Measurements from ENCODE around the gene GOLGA6L10.
"Not testable (repeated sequence)": the region's sequence is repeated elsewhere in the genome, so short reads cannot be mapped to it uniquely, and the experiment has no call there.

GOLGA6L10 gene

DNA sequence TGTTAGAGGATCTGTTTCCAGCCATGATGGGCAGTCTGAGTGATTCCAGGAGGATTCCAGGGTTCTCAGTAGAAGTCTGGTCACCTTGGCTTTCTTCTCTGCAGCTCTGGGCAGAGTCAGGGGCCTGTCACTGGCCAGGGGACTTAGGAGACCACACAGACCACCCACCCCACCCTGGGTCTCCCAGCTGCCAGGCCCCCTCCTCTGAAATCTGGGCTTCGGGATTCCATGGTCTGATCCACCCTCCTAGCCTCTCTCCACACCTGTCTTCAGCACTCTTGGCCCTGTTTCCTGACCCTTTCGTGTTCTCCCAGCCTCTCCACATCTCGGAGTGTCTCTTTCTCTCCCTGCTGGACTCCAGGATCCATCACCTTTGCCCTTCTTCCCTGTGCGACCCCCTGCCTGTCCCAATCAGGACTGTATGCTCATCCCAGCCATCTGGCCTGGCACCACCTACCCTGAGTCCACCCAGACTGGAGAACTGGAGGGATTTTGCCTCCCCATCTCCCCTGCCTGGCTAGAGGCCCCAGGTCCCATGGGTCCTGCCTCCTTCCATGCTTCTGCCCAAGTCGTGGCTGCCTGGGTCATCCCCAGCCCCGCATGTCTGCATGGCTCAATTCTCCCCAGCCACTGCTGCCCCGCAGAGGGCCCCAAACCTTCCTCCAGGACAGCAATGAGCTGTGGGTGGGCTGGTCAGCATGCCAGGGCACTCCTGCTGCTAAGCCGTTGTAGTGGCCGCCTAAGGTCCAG, 34.3 kb downstream of the GOLGA6L10 start:
- no peak for ATAC-seq (ENCODE audit: insufficient read depth, low read depth)
- H3K79me2 ChIP-seq (ENCODE audit: insufficient read depth, low read length), result no peaks in the 10 kb centered on the region
- no peak overlapping the region for H3K4me2 ChIP-seq (ENCODE audit: insufficient read depth, low read length)
- no peak overlapping the region for H3K27ac ChIP-seq (ENCODE audit: low read length)
- H3K4me1 ChIP-seq (ENCODE audit: insufficient read depth, low read length), result no peaks in the 10 kb centered on the region
- no peak overlapping the region for H3K9ac ChIP-seq (ENCODE audit: low read depth, low read length)
- no peaks in the 10 kb centered on the region for H4K20me1 ChIP-seq (ENCODE audit: insufficient read depth, low read length)
- H3K36me3 ChIP-seq (ENCODE audit: insufficient read depth, low read length), result no peaks in the 10 kb centered on the region
- no peak overlapping the region for H2AFZ ChIP-seq (ENCODE audit: low read depth, low read length)
- DNase-seq, result no peak
- no peaks in the 10 kb centered on the region for H3K9me3 ChIP-seq (ENCODE audit: insufficient read depth, low read length, severe bottlenecking)
- H3K4me3 ChIP-seq (ENCODE audit: low read depth in 1 of 2, low read length in 2 of 2), result no peak overlapping the region
- no peaks in the 10 kb centered on the region for H3K27me3 ChIP-seq (ENCODE audit: insufficient read depth, low read length, poor library complexity)
- no peak for TF ChIP-seq CTCF (IDR thresholded peaks at IDR 0.05; ENCODE audit: borderline replicate concordance, extremely low read depth, low read length, poor library complexity, severe bottlenecking)
- TF ChIP-seq EZH2 (IDR thresholded peaks at IDR 0.05; ENCODE audit: borderline replicate concordance, low read depth, low read length, severe bottlenecking), result no peak

- not testable (repeated sequence) for H3K79me2 ChIP-seq (ENCODE audit: insufficient read depth, low read length); H4K20me1 ChIP-seq (ENCODE audit: insufficient read depth, low read length); DNase-seq; H3K36me3 ChIP-seq (ENCODE audit: insufficient read depth, low read length); H3K27ac ChIP-seq (ENCODE audit: low read length); H3K9ac ChIP-seq (ENCODE audit: low read depth, low read length); H3K4me1 ChIP-seq (ENCODE audit: insufficient read depth, low read length); ATAC-seq (ENCODE audit: insufficient read depth, low read depth); H3K4me2 ChIP-seq (ENCODE audit: insufficient read depth, low read length); H3K27me3 ChIP-seq (ENCODE audit: insufficient read depth, low read length, poor library complexity); H3K4me3 ChIP-seq (ENCODE audit: low read depth in 1 of 2, low read length in 2 of 2); H2AFZ ChIP-seq (ENCODE audit: low read depth, low read length); H3K9me3 ChIP-seq (ENCODE audit: insufficient read depth, low read length, severe bottlenecking)
Observed at GRCh38 chr15:82313951-82314768, 35.1 kb downstream of the GOLGA6L10 start.

- Histone ChIP-seq H3K27ac (ENCODE audit: low read length) (no peak overlapping the region), H3K9ac (ENCODE audit: low read depth, low read length) (no peak overlapping the region), H3K4me1 (ENCODE audit: insufficient read depth, low read length) (no peaks in the 10 kb centered on the region), H3K4me2 (ENCODE audit: insufficient read depth, low read length) (no peak overlapping the region), H2AFZ (ENCODE audit: low read depth, low read length) (no peak overlapping the region), H3K36me3 (ENCODE audit: insufficient read depth, low read length) (no peaks in the 10 kb centered on the region), H3K9me3 (ENCODE audit: insufficient read depth, low read length, severe bottlenecking) (no peaks in the 10 kb centered on the region), H3K4me3 (ENCODE audit: low read depth in 1 of 2, low read length in 2 of 2) (no peak overlapping the region), H4K20me1 (ENCODE audit: insufficient read depth, low read length) (no peaks in the 10 kb centered on the region), H3K27me3 (ENCODE audit: insufficient read depth, low read length, poor library complexity) (no peaks in the 10 kb centered on the region), H3K79me2 (ENCODE audit: insufficient read depth, low read length) (no peaks in the 10 kb centered on the region)
- ATAC-seq (ENCODE audit: insufficient read depth, low read depth) (no peak), DNase-seq (no peak)
- TF ChIP-seq CTCF (IDR thresholded peaks at IDR 0.05; ENCODE audit: borderline replicate concordance, extremely low read depth, low read length, poor library complexity, severe bottlenecking) (no peak), EZH2 (IDR thresholded peaks at IDR 0.05; ENCODE audit: borderline replicate concordance, low read depth, low read length, severe bottlenecking) (no peak)
Observed at GRCh38 chr15:82313446-82313845, 35.8 kb downstream of the GOLGA6L10 start.

Data from DND-41 (cell line).